ENCODE results near the gene ROR1.

Gene ROR1

GRCh38 chr1:63753591-63753990, 20.2 kb upstream of the ROR1 start:
- no peak overlapping the region for H3K4me3 ChIP-seq (ENCODE audit: control insufficient read depth, low read depth, low read length)
- TF ChIP-seq CTCF (conservative IDR thresholded peaks at IDR 0.05; ENCODE audit: control insufficient read depth, insufficient read depth, low read depth, low read length) = no peak
- no peak for DNase-seq (ENCODE audit: low read depth)

GRCh38 chr1:63756839-63757238, 17.0 kb upstream of the ROR1 start:
- no peak for DNase-seq (ENCODE audit: low read depth)
- TF ChIP-seq CTCF (conservative IDR thresholded peaks at IDR 0.05; ENCODE audit: control insufficient read depth, insufficient read depth, low read depth, low read length) = no peak
- H3K4me3 ChIP-seq (ENCODE audit: control insufficient read depth, low read depth, low read length) = no peak overlapping the region

GRCh38 chr1:63757334-63757733, 16.5 kb upstream of the ROR1 start:
- DNase-seq (ENCODE audit: low read depth) = no peak
- no peak overlapping the region for H3K4me3 ChIP-seq (ENCODE audit: control insufficient read depth, low read depth, low read length)
- TF ChIP-seq CTCF (conservative IDR thresholded peaks at IDR 0.05; ENCODE audit: control insufficient read depth, insufficient read depth, low read depth, low read length) = no peak

- DNase-seq (ENCODE audit: low read depth) = no peak
- no peak for TF ChIP-seq CTCF (conservative IDR thresholded peaks at IDR 0.05; ENCODE audit: control insufficient read depth, insufficient read depth, low read depth, low read length)
- H3K4me3 ChIP-seq (ENCODE audit: control insufficient read depth, low read depth, low read length) = no peak overlapping the region
These were observed 15.0 kb upstream of the ROR1 start for GRCh38 chr1:63758791-63759190.

- no peak for DNase-seq (ENCODE audit: low read depth)
- H3K4me3 ChIP-seq (ENCODE audit: control insufficient read depth, low read depth, low read length) = no peak overlapping the region
- no peak for TF ChIP-seq CTCF (conservative IDR thresholded peaks at IDR 0.05; ENCODE audit: control insufficient read depth, insufficient read depth, low read depth, low read length)
These were observed 14.0 kb upstream of the ROR1 start for GRCh38 chr1:63759778-63760177.

GRCh38 chr1:63770381-63770780, 3.4 kb upstream of the ROR1 start:
- TF ChIP-seq CTCF (conservative IDR thresholded peaks at IDR 0.05; ENCODE audit: control insufficient read depth, insufficient read depth, low read depth, low read length) = no peak
- no peak for DNase-seq (ENCODE audit: low read depth)
- no peak overlapping the region for H3K4me3 ChIP-seq (ENCODE audit: control insufficient read depth, low read depth, low read length)

- no peak for TF ChIP-seq CTCF (conservative IDR thresholded peaks at IDR 0.05; ENCODE audit: control insufficient read depth, insufficient read depth, low read depth, low read length)
- H3K4me3 ChIP-seq (ENCODE audit: control insufficient read depth, low read depth, low read length) = no peak overlapping the region
- no peak for DNase-seq (ENCODE audit: low read depth)
These were observed 1.6 kb upstream of the ROR1 start for GRCh38 chr1:63772201-63772600.
